Panc1 (cell line): ENCODE measurements around the gene FXYD4. TPM values are rescaled to one million over a fixed set of nuclear protein-coding genes. Genes with fewer than 3 reads are reported as not detected.

ENCODE experiments used
- ATAC-seq: fragments of 200-7000 bp; cut with Tn5 transposase; 2 replicates; pipeline ENCODE4 v1.9.1; 2020; ENCODE audit warnings: mild to moderate bottlenecking, moderate library complexity
- BruUV-seq: library from RNA; stranded (reverse); fragments of 400-500 nt; replicated peaks from 2 replicates; lab custom pipeline; 2021; lab: Mats Ljungman, UMichigan
- CTCF ChIA-PET: fragments of 300-600 bp; sonication (Branson Sonifier 250); formaldehyde crosslinking; loops from one replicate; lab custom pipeline; 2022; ENCODE audit warnings: antibody characterized with exemption; lab: Charles Lee
- POLR2A ChIA-PET: fragments of 300-600 bp; sonication (Branson Sonifier 250); formaldehyde crosslinking; loops from one replicate; lab custom pipeline; 2022; ENCODE audit warnings: antibody characterized with exemption; lab: Charles Lee
- DNase-seq: peaks from one replicate; pipeline ENCODE4 v3.0.0-alpha.2; 2010; ENCODE audit warnings: low read depth, low spot score
- H3K27ac ChIP-seq: 2 replicates; pipeline ENCODE4 v1.5.1; 2011; ENCODE audit warnings: mild to moderate bottlenecking, low read length, inconsistent platforms
- H3K27me3 ChIP-seq: fragments of 200-500 bp; sonication (Bioruptor generic); 2 replicates; pipeline ENCODE4 v1.6.0; 2014; ENCODE audit warnings: low read length, inconsistent platforms; ENCODE audit not compliant: control insufficient read depth, insufficient read depth
- H3K36me3 ChIP-seq: fragments of 200-500 bp; sonication (Bioruptor generic); 2 replicates; pipeline ENCODE4 v1.5.1; 2014; ENCODE audit warnings: inconsistent platforms, mild to moderate bottlenecking, low read length, moderate library complexity; ENCODE audit not compliant: control insufficient read depth, insufficient read depth
- H3K4me1 ChIP-seq: 2 replicates; pipeline ENCODE4 v1.5.1; 2011; ENCODE audit warnings: inconsistent platforms, mild to moderate bottlenecking, low read length, moderate library complexity; ENCODE audit not compliant: control insufficient read depth, insufficient read depth
- H3K4me3 ChIP-seq, 2 experiments: 2 replicates each; pipeline ENCODE4 v1.5.1; 2011 to 2012; ENCODE audit warnings: low read depth in 2 of 2, low read length in 2 of 2, mild to moderate bottlenecking in 2 of 2, inconsistent platforms in 1 of 2, moderate library complexity in 1 of 2
- H3K9me3 ChIP-seq: fragments of 200-500 bp; sonication (Bioruptor generic); 2 replicates; pipeline ENCODE4 v1.5.1; 2014; ENCODE audit warnings: low read depth, mild to moderate bottlenecking, inconsistent platforms, low read length, moderate library complexity; ENCODE audit not compliant: control insufficient read depth, insufficient read depth
- CTCF ChIP-seq: fragments of 450-650 bp; IDR thresholded peaks from 2 replicates; pipeline ENCODE4 v1.5.1; 2017; ENCODE audit warnings: mild to moderate bottlenecking
- POLR2AphosphoS5 ChIP-seq: IDR thresholded peaks from 2 replicates; pipeline ENCODE4 v1.6.1; 2012; ENCODE audit warnings: mild to moderate bottlenecking, low read depth, low read length, moderate library complexity
- REST ChIP-seq, 2 experiments: IDR thresholded peaks; 2 replicates each; pipeline ENCODE4 v1.6.1; 2011 to 2012; ENCODE audit warnings: low read depth in 2 of 2, control low read depth in 1 of 2, low read length in 1 of 2, mild to moderate bottlenecking in 1 of 2, moderate library complexity in 1 of 2; ENCODE audit not compliant: insufficient read depth in 1 of 2
- SIN3A ChIP-seq: IDR thresholded peaks from 2 replicates; pipeline ENCODE4 v1.6.1; 2012; ENCODE audit warnings: low read depth, mild to moderate bottlenecking, low read length, moderate library complexity, borderline replicate concordance; ENCODE audit not compliant: insufficient read depth
- TCF7L2 ChIP-seq: IDR thresholded peaks from 2 replicates; pipeline ENCODE4 v1.6.1; 2011; ENCODE audit warnings: mild to moderate bottlenecking, low read depth, low read length, inconsistent platforms
- in situ Hi-C: cut with HindIII; loops from 2 replicates; pipeline ENCODE4 v1.10.0; 2016; ENCODE audit warnings: low sequenced_read_pairs, low pct_unique_long_range_greater_than_20kb
- intact Hi-C: fragments of 100-400 bp; cut with micrococcal nuclease; formaldehyde crosslinking; loops from one replicate; pipeline ENCODE4 v1.10.0; 2022; ENCODE audit not compliant: unreplicated experiment
- total RNA-seq: library from RNA; stranded (reverse); gene quantifications from one replicate; pipeline ENCODE4 v1.2.1, GENCODE V29; 2021; ENCODE audit not compliant: unreplicated experiment

Gene FXYD4
- total RNA-seq, 1 experiment from 2014 or later, result not detected

- Histone ChIP-seq H3K27ac (peak overlapping the region; percentile 95), H3K9me3 (no peaks in the 10 kb centered on the region)
Measured at GRCh38 chr10:43399320-43400310, 28.2 kb downstream of the FXYD4 start.

More at GRCh38 chr10:43399320-43400310, 28.2 kb downstream of the FXYD4 start:
- DNase-seq, result no peak
- Histone ChIP-seq H3K4me3 (peak overlapping the region in 1 of 2 experiments; percentile 23; a peak in 2 of 4 replicates), H3K4me1 (peaks cover 68% of the 10 kb centered on the region), H3K36me3 (peaks cover 5% of the 10 kb centered on the region), H3K27me3 (no peaks in the 10 kb centered on the region)
- no peak for ATAC-seq
- intact Hi-C loops (no loop called here), in situ Hi-C loops (no loop called here)
- POLR2A ChIA-PET, result interaction anchor here (0.6 to 1.0 kb wide), 2 partner anchors 19 to 38 kb away, joined by 3 to 4 read pairs; no protein-coding TSS in a partner anchor
- BruUV-seq, result no TSS peak
- no peak for TF ChIP-seq CTCF
- no peak for TF ChIP-seq SIN3A
- TF ChIP-seq POLR2AphosphoS5, result no peak
- no peak for TF ChIP-seq TCF7L2
- no peak for TF ChIP-seq REST (IDR thresholded peaks at IDR 0.05; ENCODE audit: insufficient read depth in 1 of 2, low read depth in 2 of 2, low read length in 1 of 2)
- CTCF ChIA-PET, result no interaction called here
